GM18502 (cell line): ENCODE results near the gene GREB1.
"Not testable (repeated sequence)": the region's sequence is repeated elsewhere in the genome, so short reads cannot be mapped to it uniquely, and the experiment has no call there.

Experiments
- ATAC-seq: cut with Tn5 transposase; IDR thresholded peaks from one replicate; pipeline ENCODE4 v1.9.1; 2021; ENCODE audit warnings: mild to moderate bottlenecking; ENCODE audit not compliant: unreplicated experiment, poor library complexity

GREB1 gene

GRCh38 chr2:11656671-11657101 is 122.8 kb downstream of the GREB1 start:
- ATAC-seq: no peak

GRCh38 chr2:11657195-11657594 is 123.3 kb downstream of the GREB1 start:
- no peak for ATAC-seq

- no peak for ATAC-seq
Measured at GRCh38 chr2:11657646-11658045, 123.8 kb downstream of the GREB1 start.

- no peak for ATAC-seq
Measured at GRCh38 chr2:11658208-11659114, 124.6 kb downstream of the GREB1 start.

GRCh38 chr2:11659115-11659475 is 125.2 kb downstream of the GREB1 start:
- ATAC-seq: no peak

GRCh38 chr2:11659851-11660250 is 126.0 kb downstream of the GREB1 start:
- ATAC-seq: no peak

GRCh38 chr2:11660396-11660795 is 126.6 kb downstream of the GREB1 start:
- not testable (repeated sequence) for ATAC-seq

- ATAC-seq: no peak
Measured at GRCh38 chr2:11661891-11662435, 128.1 kb downstream of the GREB1 start.

GRCh38 chr2:11662882-11663281 is 129.0 kb downstream of the GREB1 start:
- no peak for ATAC-seq

GRCh38 chr2:11663427-11663826 is 129.6 kb downstream of the GREB1 start:
- ATAC-seq: no peak

- ATAC-seq: no peak
Measured at GRCh38 chr2:11665028-11665427, 131.2 kb downstream of the GREB1 start.

- ATAC-seq: no peak
Measured at GRCh38 chr2:11665510-11666362, 131.9 kb downstream of the GREB1 start.

GRCh38 chr2:11667194-11667593 is 133.3 kb downstream of the GREB1 start:
- ATAC-seq: no peak

- no peak for ATAC-seq
Measured at GRCh38 chr2:11667866-11668637, 134.2 kb downstream of the GREB1 start.

GRCh38 chr2:11669454-11670291 is 135.8 kb downstream of the GREB1 start, which contains the start of gene NTSR2:
NTSR2 (minus strand) TSS chr2:11670195; CDS start chr2:11670129, 66 bp downstream.
- no peak for ATAC-seq

GRCh38 chr2:11672407-11672806 is 138.6 kb downstream of the GREB1 start:
- ATAC-seq: no peak

GRCh38 chr2:11674983-11675382 is 141.1 kb downstream of the GREB1 start:
- ATAC-seq: no peak

- ATAC-seq: no peak
Measured at GRCh38 chr2:11675423-11676112, 141.7 kb downstream of the GREB1 start.

- ATAC-seq: no peak
Measured at GRCh38 chr2:11676640-11677039, 142.8 kb downstream of the GREB1 start.
